ENCODE results near the gene IGF2R. TPM values are rescaled to one million over a fixed set of nuclear protein-coding genes. Genes with fewer than 3 reads are reported as not detected.

IGF2R gene
- total RNA-seq, 1 experiment from 2014 or later, result 127 TPM

GRCh38 chr6:160127270-160128124 is 158.6 kb downstream of the IGF2R start:
- Mint-ChIP-seq H3K4me3 (ENCODE audit: low read depth, unreplicated experiment) (no peak overlapping the region), H3K4me1 (ENCODE audit: low read depth, unreplicated experiment) (no peaks in the 10 kb centered on the region), H3K27me3 (ENCODE audit: unreplicated experiment) (no peaks in the 10 kb centered on the region), H3K9me3 (ENCODE audit: low read depth, unreplicated experiment) (no peaks in the 10 kb centered on the region), H3K27ac (ENCODE audit: unreplicated experiment) (no peak overlapping the region), H3K36me3 (ENCODE audit: insufficient read depth, unreplicated experiment) (peaks cover 12% of the 10 kb centered on the region)
- intact Hi-C loops (cut with micrococcal nuclease; ENCODE audit: unreplicated experiment), result no loop called here
- DNase-seq, result no peak
- CTCF ChIA-PET, result no interaction called here
- TF ChIP-seq, protein P1, sequence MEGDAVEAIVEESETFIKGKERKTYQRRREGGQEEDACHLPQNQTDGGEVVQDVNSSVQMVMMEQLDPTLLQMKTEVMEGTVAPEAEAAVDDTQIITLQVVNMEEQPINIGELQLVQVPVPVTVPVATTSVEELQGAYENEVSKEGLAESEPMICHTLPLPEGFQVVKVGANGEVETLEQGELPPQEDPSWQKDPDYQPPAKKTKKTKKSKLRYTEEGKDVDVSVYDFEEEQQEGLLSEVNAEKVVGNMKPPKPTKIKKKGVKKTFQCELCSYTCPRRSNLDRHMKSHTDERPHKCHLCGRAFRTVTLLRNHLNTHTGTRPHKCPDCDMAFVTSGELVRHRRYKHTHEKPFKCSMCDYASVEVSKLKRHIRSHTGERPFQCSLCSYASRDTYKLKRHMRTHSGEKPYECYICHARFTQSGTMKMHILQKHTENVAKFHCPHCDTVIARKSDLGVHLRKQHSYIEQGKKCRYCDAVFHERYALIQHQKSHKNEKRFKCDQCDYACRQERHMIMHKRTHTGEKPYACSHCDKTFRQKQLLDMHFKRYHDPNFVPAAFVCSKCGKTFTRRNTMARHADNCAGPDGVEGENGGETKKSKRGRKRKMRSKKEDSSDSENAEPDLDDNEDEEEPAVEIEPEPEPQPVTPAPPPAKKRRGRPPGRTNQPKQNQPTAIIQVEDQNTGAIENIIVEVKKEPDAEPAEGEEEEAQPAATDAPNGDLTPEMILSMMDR (IDR thresholded peaks at IDR 0.05; ENCODE audit: unreplicated experiment), result no peak
- BruUV-seq (replicated peaks), result no TSS peak

- H3K36me3 Mint-ChIP-seq (ENCODE audit: insufficient read depth, unreplicated experiment), result peaks cover 12% of the 10 kb centered on the region
- H3K4me1 Mint-ChIP-seq (ENCODE audit: low read depth, unreplicated experiment), result no peaks in the 10 kb centered on the region
- BruUV-seq (replicated peaks), result no TSS peak
- TF ChIP-seq, protein P1 (IDR thresholded peaks at IDR 0.05; ENCODE audit: unreplicated experiment), result no peak
- no peak overlapping the region for H3K27ac Mint-ChIP-seq (ENCODE audit: unreplicated experiment)
- CTCF ChIA-PET, result no interaction called here
- no peak overlapping the region for H3K4me3 Mint-ChIP-seq (ENCODE audit: low read depth, unreplicated experiment)
- no peaks in the 10 kb centered on the region for H3K9me3 Mint-ChIP-seq (ENCODE audit: low read depth, unreplicated experiment)
- no peaks in the 10 kb centered on the region for H3K27me3 Mint-ChIP-seq (ENCODE audit: unreplicated experiment)
- no peak for DNase-seq
- intact Hi-C loops (cut with micrococcal nuclease; ENCODE audit: unreplicated experiment), result no loop called here
Measured at GRCh38 chr6:160128125-160128683, 159.3 kb downstream of the IGF2R start.

- H3K4me3 Mint-ChIP-seq (ENCODE audit: low read depth, unreplicated experiment), result no peak overlapping the region
- no TSS peak for BruUV-seq (replicated peaks)
- H3K27me3 Mint-ChIP-seq (ENCODE audit: unreplicated experiment), result no peaks in the 10 kb centered on the region
- H3K9me3 Mint-ChIP-seq (ENCODE audit: low read depth, unreplicated experiment), result no peaks in the 10 kb centered on the region
- H3K4me1 Mint-ChIP-seq (ENCODE audit: low read depth, unreplicated experiment), result no peaks in the 10 kb centered on the region
- CTCF ChIA-PET, result no interaction called here
- no peak overlapping the region for H3K27ac Mint-ChIP-seq (ENCODE audit: unreplicated experiment)
- TF ChIP-seq, protein P1 (IDR thresholded peaks at IDR 0.05; ENCODE audit: unreplicated experiment), result no peak
- no peak for DNase-seq
- intact Hi-C loops (cut with micrococcal nuclease; ENCODE audit: unreplicated experiment), result no loop called here
- peaks cover 12% of the 10 kb centered on the region for H3K36me3 Mint-ChIP-seq (ENCODE audit: insufficient read depth, unreplicated experiment)
Measured at GRCh38 chr6:160128879-160129516, 160.1 kb downstream of the IGF2R start.

- BruUV-seq (replicated peaks), result no TSS peak
- TF ChIP-seq, protein P1 (IDR thresholded peaks at IDR 0.05; ENCODE audit: unreplicated experiment), result no peak
- no peak overlapping the region for H3K4me3 Mint-ChIP-seq (ENCODE audit: low read depth, unreplicated experiment)
- H3K4me1 Mint-ChIP-seq (ENCODE audit: low read depth, unreplicated experiment), result no peaks in the 10 kb centered on the region
- CTCF ChIA-PET, result no interaction called here
- no peak overlapping the region for H3K27ac Mint-ChIP-seq (ENCODE audit: unreplicated experiment)
- no peak for DNase-seq
- H3K9me3 Mint-ChIP-seq (ENCODE audit: low read depth, unreplicated experiment), result no peaks in the 10 kb centered on the region
- H3K27me3 Mint-ChIP-seq (ENCODE audit: unreplicated experiment), result no peaks in the 10 kb centered on the region
- intact Hi-C loops (cut with micrococcal nuclease; ENCODE audit: unreplicated experiment), result no loop called here
- H3K36me3 Mint-ChIP-seq (ENCODE audit: insufficient read depth, unreplicated experiment), result peaks cover 6% of the 10 kb centered on the region
Measured at GRCh38 chr6:160129881-160130615, 161.2 kb downstream of the IGF2R start.

Measured in Calu3 (cell line).